Fibroblast of the conjunctiva (primary cell): ENCODE measurements around the gene ZNF785.
A peak's percentile ranks its signal among the peaks of the same experiment; 100 is the strongest.
"Not testable (repeated sequence)": the region's sequence is repeated elsewhere in the genome, so short reads cannot be mapped to it uniquely, and the experiment has no call there.

Experiments used
- DNase-seq: peaks from one replicate; pipeline ENCODE4 v3.0.0-alpha.2; 2010; ENCODE audit warnings: low read depth

The ZNF785 gene

DNA sequence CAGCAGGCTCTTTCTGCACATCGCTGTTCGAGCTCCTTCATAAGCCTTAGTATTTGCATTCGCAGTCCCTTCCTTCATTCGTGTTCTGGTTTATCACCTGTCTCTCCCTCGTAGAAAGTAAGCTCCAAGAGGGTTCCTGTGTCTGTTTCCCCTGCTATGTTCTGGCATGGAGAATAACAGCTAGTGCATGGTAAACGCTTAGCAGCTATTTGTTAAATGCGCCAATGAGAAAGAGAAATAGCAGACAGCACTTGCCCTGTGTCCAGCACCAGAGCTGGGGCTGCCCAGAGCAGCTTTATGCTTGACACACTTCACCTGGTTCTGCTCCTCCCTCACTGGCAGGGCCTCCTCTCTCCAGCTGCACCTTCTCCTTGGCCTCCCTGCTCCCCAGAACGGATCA, 19.5 kb downstream of the ZNF785 start:
- DNase-seq, result no peak

DNA sequence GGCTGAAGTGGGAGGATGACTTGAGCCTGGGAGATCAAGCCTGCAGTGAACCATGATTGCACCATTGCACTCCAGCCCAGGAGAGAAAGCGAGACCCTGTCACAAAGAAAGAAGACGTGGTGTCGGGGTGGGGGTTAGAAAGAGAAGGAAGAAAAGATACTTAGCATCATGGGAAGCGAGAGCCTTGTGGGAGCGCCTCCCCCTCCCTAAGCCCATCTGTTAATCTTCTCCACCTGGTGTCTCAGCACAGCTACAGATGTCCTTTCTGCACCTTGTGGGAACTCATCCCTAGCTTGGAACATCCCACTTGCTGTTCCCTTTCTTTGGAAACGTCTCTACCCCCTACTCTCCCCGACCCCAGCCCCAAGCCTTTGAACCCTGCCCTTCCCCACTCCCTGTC, 20.0 kb downstream of the ZNF785 start:
- DNase-seq, result no peak

DNA sequence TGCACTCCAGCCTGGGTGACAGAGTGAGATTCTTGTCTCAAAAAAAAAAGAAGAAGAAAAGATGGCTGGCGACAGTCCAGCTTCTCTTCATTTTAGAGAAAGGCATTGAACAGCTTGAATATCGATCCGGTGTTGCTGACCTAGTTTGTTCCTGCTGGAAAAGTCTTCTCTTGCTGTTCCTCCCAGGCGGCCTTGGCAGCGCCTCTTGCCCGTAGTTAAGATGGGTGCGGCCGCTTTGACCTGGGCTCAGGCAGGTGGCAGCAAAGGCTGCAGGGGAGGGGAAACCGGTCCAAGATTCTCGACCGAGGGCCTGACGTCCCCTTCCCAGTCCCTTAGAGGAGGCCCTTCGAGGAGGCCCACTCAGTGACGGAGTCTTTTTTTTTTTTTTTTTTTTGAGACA, 23.5 kb downstream of the ZNF785 start:
- DNase-seq, result no peak

DNA sequence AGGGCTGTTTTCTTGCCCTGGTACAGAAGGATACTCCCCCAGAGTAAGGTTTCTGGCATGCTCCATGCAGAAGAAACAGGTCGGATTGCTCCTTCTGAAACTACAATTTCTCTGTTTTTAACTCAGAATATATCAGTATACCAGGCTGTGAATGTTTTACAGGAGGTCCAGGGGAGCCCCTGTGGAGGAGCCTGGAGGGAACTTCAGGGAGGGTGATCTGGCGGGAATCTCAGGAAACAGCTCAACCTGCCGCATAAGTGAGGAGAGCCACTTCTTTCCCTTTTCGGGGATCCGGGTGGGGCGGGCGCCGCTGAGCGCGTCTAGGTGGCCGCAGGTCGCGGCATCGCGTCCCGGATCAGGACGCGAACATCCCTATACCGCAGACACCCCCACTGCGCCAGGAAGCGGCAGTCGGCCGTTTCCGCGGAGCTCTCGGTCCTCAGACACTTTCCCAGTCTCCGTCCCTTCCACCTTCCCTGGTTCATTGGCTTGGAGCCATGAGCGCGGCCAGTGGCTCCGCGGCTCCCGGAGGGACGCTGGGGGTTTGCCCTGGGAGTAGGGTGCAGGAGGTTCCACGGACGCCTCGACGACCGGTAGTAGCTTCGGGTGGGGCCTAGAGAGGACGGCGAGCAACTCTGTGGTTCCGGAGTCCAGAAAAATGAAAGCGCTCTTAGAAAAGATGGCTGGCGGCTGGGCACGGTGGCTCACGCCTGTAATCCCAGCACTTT, 24.2 kb downstream of the ZNF785 start:
- no peak for DNase-seq

DNA sequence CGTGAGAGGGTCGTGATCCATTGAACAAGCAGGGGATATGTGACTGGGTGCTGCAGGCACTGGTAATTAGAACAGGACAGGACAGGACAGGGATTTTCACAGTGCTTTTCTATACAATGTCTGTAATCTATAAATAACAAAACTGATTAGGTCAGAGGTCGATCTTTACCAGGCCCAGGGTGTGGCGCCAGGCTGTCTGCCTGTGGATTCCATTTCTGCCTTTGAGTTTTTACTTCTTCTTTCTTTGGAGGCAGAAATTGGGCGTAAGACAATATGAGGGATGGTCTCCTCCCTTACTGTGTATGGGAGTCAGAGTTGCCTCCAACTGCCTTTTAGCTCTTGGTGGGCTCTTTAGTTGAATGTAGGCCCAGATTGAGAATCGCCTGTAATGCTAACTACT, 25.8 kb downstream of the ZNF785 start:
- DNase-seq, result no peak

DNA sequence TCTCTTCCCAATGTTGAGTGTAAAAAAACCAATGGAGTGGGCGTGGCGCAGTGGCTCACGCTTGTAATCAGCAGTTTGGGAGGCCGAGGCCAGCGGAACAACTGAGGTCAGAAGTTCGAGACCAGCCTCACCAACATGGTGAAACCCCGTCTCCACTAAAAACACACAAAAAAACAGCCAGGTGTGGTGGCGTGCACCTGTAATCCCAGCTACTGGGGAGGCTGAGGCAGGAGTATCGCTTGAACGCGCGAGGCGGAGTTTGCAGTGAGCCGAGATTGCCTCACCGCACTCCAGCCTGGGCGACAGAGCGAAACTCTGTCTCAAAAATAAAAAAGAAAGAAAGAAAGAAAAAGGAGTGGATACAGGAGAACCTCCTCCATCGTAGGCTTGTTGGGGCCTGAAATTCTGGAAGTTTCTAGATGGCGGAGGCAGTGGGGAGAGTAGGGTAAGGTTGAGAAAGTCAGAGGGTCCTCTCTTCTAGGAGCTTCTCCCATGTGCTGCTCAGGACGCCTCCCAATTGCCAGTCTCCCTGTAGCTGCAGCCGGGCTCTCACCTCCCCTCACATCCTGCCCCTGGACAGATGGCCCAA, 26.6 kb downstream of the ZNF785 start:
- no peak for DNase-seq

DNA sequence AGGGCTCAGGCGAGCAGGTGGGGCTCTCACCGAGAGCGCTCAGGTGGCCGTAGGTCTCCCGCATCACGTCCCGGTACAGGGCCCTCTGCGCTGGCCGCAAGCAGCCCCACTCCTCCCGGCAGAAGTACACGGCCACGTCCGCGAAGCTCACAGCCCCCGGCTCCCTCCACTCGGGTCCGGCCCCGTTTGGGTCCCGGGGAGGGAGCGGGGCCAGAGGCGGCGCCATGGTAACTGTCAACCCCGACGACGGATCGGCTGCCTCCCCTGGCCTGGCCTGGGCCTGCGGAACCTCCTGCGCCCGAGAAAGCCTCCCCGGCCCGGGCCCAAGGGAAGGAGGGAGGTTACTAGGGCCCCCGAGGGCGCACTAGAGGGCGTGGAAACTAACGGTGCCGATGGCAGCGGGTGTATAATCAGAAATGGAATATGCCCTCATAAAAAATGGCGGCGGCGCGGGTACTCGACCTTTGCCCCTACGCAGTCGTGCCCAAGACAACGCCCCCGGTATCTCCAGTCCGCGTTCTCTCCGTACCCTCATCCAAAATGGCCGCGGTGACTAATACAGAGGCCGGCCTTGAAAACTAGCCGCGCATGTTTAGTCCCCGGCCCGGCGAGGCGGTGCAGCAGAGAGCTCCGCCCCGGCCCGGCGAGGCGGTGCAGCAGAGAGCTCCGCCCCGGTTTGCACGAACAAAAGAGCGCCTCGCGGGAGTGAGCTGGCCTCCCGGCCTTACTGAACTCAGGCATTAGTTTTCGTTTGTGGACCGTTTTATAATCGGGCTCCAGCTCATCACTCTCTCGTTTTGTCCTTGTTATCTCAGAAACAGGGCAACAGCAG, 27.3 kb downstream of the ZNF785 start, which contains the start of gene ZNF764:
Gene ZNF764 (minus strand): TSS at position 418 of the 832 bp plus-strand sequence. CDS start 192 bp downstream, at position 226.
- DNase-seq, result peak; percentile 95

DNA sequence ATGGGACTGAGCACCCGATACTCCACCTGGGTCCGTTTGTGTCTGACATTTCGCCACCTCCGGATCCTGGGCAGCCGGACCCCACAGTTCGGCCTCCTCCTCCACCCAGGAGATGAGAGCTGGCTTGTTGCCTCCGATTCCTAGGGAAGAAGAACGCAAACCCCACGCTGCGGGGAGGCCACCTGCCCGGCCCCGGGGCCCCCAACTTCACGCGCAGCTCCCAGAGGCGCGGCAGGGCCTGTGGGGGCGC, 27.9 kb downstream of the ZNF785 start:
- DNase-seq, result no peak

DNA sequence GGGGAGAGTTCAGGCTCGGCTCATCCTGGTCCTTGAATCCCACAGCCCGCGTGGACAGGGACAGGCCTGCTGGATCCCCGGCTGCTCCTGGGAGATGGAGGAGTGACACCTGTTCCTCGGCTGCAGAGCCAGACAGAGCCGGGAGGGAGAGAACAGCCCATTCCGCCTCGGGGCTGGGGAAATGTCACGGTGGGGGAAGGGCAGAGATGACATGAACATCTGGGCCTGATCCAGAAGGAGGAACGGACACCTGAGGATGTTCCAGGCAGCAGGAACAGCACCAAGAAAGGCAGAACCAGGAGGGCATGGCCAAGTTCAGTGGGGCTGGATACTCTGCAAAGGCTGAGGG, 29.4 kb downstream of the ZNF785 start:
- DNase-seq, result no peak

DNA sequence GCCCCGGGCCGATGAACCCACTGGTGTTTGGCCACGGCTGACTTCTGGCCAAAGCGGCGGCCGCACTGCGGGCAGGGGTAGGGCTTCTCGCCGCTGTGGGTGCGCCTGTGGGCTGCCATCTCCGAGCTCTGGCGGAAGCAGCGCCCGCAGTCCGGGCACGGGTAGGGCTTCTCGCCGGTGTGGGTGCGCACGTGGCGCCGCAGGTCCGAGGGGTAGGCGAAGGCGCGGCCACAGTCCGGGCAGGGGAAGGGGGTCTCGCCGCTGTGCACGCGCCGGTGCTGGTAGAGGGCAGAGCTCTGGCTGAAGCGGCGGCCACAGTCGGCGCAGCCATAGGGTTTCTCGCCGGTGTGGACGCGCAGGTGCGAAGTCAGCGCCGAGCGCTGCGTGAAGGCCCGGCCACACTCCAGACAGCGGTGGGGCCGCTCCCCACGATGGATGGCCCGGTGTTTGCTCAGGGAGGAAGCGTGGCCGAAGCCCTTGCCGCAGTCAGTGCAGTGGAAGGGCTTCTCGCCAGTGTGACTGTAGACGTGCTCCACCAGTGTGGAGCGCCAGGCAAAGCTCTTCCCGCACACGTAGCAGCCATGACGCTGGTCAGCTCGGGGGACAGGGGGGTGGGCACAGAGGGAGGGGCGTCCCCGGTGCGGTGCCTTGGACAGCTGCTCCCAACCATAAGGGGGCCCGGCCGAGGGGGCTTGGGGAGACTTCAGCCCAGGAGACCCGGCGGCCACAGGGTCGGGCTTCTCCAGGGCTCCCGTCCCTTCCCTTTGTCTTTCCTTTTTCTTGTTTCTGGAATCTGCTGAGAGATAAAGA, 30.0 kb downstream of the ZNF785 start:
- DNase-seq, result no peak

DNA sequence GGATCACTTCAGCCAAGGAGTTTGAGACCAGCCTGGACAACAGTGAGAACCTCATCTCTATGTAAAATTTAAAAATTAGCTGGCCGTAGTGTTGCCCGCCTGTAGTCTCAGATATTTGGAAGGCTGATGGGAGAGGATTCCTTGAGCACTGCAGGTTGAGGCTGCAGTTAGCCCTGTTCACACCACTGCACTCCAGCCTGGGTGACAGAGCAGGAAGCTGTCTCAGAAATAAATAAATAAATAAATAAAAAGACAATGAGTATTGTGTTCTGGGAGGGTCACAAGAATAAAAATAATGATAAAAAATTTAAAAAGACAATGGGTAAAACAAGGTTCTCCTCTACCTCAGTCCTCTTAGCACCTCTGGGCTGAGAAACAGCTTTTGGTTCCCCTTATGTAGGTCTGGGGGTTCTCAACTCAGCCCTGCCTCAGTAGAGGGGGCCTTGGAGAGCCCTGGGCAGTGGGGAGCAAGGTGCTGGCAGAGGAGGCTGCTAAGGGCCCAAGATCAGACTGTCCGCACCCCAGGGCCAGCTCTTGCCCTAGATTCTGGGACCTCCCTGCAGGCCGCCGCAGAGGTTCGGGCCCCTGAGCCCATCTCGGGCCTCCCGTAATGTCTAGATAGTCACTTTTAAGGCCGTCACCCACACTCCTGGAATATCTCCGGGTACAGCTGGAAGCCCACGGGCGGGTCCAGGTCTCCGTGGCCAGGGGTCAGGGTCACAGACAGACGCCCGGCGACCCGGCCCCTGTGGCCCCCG, 30.8 kb downstream of the ZNF785 start:
- no peak for DNase-seq

DNA sequence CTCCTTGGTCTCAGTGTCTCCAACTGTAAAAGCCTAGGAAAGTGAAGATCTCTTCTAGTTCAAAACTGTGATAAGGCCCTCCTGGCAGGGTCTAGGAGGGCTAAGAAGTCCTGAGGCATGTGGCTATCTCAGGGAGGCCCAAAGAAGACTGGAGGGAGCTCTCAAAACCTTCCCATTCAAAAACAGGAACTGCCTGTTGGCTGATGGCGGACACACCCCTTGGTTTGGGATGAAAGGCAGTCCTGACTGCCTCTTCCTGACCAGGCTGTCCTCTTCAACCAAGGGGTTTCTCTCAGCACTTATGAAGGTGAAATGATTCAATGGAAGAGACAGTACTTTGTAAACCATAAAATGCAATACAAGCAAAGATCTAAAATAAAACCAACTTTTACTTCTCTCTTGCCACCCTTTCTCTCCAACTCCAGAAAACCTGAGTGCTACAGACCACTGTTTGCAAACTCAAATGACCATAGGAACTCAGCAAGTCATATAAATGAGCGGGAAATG, 32.1 kb downstream of the ZNF785 start:
- no peak for DNase-seq

DNA sequence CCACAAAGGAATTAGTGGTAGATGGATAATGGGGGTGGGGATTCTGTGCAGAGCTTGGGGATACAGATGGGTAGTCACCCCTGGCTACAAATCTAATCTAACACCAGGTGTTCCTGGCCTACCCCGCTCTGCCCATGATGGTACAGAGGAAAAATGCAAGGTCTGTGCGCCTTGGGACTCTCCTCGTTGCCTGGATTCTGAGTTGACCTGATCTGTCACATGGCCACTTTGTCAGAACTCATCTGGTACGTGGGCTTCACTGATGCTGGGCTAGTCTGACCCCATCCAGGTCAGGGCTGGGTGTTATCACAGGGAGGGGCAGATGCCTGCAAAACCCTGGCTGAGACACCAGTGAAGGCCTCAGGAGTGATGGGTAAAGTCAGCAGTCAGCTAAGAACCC, 32.5 kb downstream of the ZNF785 start:
- no peak for DNase-seq

DNA sequence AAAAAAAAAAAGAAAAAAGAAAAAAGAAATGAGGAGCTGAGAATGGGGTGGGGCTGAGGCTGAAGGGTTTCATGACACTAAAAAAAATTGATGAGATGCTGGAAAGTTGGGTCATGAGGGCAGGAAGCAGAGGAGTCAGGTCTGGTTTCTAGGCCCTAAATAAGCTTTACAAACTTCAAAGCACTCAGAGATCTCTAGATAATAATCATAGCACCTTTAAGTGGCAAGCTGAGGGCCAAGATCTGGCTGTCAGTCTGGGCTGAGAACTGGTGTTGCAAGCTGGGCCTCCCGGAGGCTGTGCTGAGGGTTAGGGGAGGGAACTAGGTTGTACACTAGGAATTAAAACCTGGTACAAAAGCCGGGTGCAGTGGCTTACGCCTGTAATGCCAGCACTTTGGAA, 33.7 kb downstream of the ZNF785 start:
- no peak for DNase-seq

DNA sequence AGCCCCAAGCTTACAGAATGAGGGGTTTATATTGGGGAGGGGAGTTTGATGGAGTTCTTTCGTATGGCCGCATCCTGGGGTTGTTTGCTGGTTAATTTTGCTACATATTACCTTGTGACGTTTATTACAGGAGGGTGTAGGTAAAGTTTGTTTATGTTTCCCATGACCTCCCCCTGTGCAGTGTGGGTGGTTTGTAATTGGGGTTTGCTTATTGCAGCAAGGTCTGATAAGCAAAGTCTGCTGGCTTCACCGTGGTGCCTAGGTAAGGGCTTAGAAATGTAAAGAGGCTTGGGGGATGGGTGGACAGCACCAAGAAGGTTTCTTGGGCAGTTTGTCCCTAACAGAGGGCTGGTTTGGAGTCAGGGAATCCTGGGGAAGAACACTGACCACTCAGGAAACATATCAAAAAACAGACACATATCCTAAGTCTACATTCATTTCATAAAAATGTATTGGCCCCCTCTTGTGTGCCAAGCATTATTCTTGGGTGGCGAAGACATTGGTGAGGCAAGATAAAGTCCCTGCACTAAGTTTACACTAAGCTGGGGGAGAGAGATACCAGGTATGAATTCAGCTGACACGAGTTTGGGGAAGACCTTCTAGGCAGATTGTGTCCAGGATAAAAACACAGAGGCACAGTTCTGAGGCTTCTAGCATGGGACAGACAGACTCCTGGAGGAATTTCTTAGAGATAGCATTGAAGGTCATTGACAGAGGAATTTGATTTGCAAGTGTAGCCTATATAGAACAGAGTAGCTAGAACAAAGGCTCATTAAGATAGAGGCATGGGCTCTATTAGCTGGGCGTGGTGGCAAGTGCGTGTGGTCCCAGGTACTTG, 36.9 kb downstream of the ZNF785 start:
- no peak for DNase-seq

DNA sequence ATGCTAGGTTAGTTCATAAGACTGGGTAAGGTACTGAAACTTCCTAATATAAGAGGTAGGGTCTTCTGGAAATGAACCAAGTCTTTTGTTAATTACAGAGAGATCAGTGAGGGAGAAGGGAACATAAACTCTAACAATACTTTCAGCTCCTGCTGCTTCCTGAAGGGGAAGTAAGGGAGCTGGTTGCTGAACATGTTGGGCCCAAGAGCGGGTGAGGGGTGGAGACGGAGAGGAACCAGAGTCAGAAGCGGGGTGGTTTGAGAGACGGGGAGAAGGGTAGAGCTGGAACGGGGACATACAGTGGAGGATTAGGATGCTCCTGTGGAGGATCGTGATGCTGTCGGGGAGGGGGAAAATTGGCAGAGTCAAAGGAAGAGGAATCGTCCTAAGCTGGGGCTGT, 39.4 kb downstream of the ZNF785 start:
- DNase-seq, result no peak

DNA sequence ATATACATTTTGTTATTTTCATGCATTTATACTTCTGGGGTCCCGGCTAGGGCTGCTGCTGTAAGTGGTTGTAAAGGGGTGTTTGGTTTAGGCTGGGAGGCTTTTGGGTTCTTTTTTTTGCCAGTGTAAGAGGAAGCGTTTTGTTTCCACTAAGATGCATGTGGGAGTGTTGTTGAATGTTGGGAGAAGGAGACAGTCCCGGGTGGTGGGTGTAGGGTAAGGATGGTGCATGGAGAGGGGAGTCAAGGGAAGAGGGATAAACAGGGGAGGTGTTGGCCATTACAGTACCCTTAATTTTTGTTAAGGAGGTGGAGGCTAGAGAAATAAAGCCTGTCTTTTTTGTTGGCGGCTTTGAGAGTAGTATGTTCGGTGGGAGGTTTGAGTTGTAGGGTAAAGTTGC, 42.4 kb downstream of the ZNF785 start:
- DNase-seq, result no peak

DNA sequence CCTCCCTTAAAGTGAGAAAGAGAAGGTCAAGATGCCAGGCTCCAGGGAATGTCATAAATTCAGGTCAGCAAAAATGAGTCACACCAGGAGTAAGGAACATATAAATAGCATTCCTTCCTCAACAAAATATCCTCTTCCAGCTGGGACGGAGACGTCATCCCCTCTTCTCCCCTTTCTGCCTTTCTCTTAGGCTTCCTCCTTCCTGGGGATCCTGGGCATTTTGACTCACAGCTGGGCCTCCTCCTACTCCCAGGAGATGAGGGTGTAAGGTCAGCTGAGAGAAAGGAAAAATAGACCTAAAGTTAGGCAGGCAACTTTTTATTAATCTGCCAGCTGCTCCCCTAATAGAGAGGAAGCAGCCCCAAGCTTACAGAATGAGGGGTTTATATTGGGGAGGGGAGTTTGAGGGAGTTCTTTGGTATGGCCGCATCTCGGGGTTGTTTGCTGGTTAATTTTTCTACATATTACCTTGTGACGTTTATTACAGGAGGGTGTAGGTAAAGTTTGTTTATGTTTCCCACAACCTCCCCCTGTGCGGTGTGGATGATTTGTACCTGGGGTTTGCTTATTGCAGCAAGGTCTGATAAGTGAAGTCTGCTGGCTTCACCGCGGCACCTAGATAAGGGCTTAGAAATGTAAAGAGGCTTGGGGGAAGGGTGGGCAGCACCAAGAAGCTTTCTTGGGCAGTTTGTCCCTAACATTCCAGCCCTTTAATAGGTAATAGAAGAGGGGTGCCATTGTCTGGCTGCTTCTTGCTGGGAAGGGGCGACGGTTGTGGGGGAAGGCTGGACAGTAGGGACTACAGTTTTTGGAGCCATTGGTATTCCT, 43.8 kb downstream of the ZNF785 start:
- no peak for DNase-seq

DNA sequence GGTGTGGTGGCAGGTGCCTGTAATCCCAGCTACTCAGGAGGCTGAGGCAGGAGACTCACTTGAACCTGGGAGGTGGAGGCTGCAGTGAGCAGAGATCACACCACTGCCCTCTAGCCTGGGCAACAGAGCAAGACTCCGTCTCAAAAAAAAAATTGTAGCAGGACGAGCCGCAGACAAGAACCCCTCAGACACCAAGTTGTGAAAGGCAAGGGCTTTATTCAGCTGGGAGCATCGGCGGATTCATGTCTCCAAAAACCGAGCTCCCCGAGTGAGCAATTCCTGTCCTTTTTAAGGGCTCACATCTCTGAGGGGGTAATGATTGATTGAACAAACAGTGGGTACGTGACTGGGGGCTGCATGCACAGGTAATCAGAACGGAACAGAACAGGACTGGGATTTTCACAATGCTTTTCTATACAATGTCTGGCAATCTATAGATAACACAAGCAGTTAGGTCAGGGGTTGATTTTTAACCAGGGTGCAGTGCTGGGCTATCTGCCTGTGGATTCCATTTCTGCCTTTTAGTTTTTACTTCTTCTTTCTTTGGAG, 44.5 kb downstream of the ZNF785 start:
- DNase-seq, result not testable (repeated sequence)
